HG03097 (cell line): ENCODE results near the gene PDE4D.
A peak's percentile ranks its signal among the peaks of the same experiment; 100 is the strongest.

Experiments
- ATAC-seq: cut with Tn5 transposase; IDR thresholded peaks from one replicate; pipeline ENCODE4 v1.9.1; 2021; ENCODE audit not compliant: unreplicated experiment, low FRiP score

Gene PDE4D

GRCh38 chr5:59140133-59140532, 753.4 kb downstream of the PDE4D start:
- no peak for ATAC-seq

GRCh38 chr5:59139695-59140094, 753.8 kb downstream of the PDE4D start:
- ATAC-seq: no peak

- no peak for ATAC-seq
These were observed 755.0 kb downstream of the PDE4D start for GRCh38 chr5:59138509-59138908.

GRCh38 chr5:59137846-59138245, 755.7 kb downstream of the PDE4D start:
- ATAC-seq: no peak

- no peak for ATAC-seq
These were observed 757.0 kb downstream of the PDE4D start for GRCh38 chr5:59136549-59136948.

- ATAC-seq: no peak
These were observed 758.9 kb downstream of the PDE4D start for GRCh38 chr5:59134471-59135163.

- ATAC-seq: no peak
These were observed 759.7 kb downstream of the PDE4D start for GRCh38 chr5:59133764-59134261.

GRCh38 chr5:59132131-59132530, 761.4 kb downstream of the PDE4D start:
- no peak for ATAC-seq

- ATAC-seq: no peak
These were observed 763.1 kb downstream of the PDE4D start for GRCh38 chr5:59130431-59130830.

GRCh38 chr5:59128646-59129290, 764.8 kb downstream of the PDE4D start:
- ATAC-seq: no peak

GRCh38 chr5:59126708-59127573, 766.6 kb downstream of the PDE4D start:
- ATAC-seq: no peak

- no peak for ATAC-seq
These were observed 767.4 kb downstream of the PDE4D start for GRCh38 chr5:59126016-59126707.

GRCh38 chr5:59125011-59125961, 768.2 kb downstream of the PDE4D start:
- no peak for ATAC-seq

- peak; percentile 42 for ATAC-seq
These were observed 769.6 kb downstream of the PDE4D start for GRCh38 chr5:59123595-59124561.

GRCh38 chr5:59119480-59119879, 774.0 kb downstream of the PDE4D start:
- ATAC-seq: no peak

GRCh38 chr5:59117320-59117719, 776.2 kb downstream of the PDE4D start:
- no peak for ATAC-seq

GRCh38 chr5:59116231-59116865, 777.2 kb downstream of the PDE4D start:
- no peak for ATAC-seq

GRCh38 chr5:59115345-59115744, 778.2 kb downstream of the PDE4D start:
- ATAC-seq: no peak
